ENCODE measurements around the gene INTS11.

- TF ChIP-seq ZBTB11 (CRISPR knock-in tag; IDR thresholded peaks at IDR 0.05) (peak in 1 of 3 experiments; percentile 85; a peak in 2 of 6 replicates), ZNF324 (CRISPR knock-in tag; IDR thresholded peaks at IDR 0.05) (no peak), MAFK (IDR thresholded peaks at IDR 0.05; ENCODE audit: low read length) (no peak), PHB2 (IDR thresholded peaks at IDR 0.05; ENCODE audit: low read depth) (no peak), ZBTB2 (IDR thresholded peaks at IDR 0.05) (no peak), ZSCAN29 (IDR thresholded peaks at IDR 0.05) (no peak), SMARCA4 (IDR thresholded peaks at IDR 0.05) (no peak)
These were observed 50.8 kb downstream of the INTS11 start, which contains the start of gene UBE2J2 for GRCh38 chr1:1273512-1274298.

All from K562 (cell line).